Measurements from ENCODE around the gene ALOX12B. TPM values are rescaled to one million over a fixed set of nuclear protein-coding genes. Genes with fewer than 3 reads are reported as not detected.

Gene ALOX12B
- polyA plus RNA-seq, 3 donors from 2014 or later: 0.17 TPM; not detected in 2

- Mint-ChIP-seq H3K36me3 (peaks cover 0 to 3% (median 0%) of the 10 kb centered on the region in 3 donors), H3K4me3 (peak overlapping the region; percentile 79 to 100 (median 91)), H3K4me1 (peaks cover 73 to 86% of the 10 kb centered on the region in 2 donors), H3K9me3 (peaks cover 0 to 8% (median 0%) of the 10 kb centered on the region in 6 donors), H3K27me3 (ENCODE audit: low read depth in 3 of 3) (peaks cover 62 to 80% (median 71%) of the 10 kb centered on the region in 3 donors), H3K27ac (peak overlapping the region in 4 of 6 donors; percentile 20 to 41 (median 22))
- peak in 1 of 3 donors; percentile 30 for DNase-seq
These were observed 35.6 kb upstream of the ALOX12B start for GRCh38 chr17:8122924-8123694.

GRCh38 chr17:8122422-8122923 is 35.0 kb upstream of the ALOX12B start:
- Mint-ChIP-seq H3K27ac (peak overlapping the region in 1 of 6 donors; percentile 23), H3K4me3 (peak overlapping the region; percentile 79 to 100 (median 91)), H3K27me3 (ENCODE audit: low read depth in 3 of 3) (peaks cover 62 to 80% (median 71%) of the 10 kb centered on the region in 3 donors), H3K36me3 (peaks cover 0 to 3% (median 0%) of the 10 kb centered on the region in 3 donors), H3K9me3 (peaks cover 0 to 8% (median 0%) of the 10 kb centered on the region in 6 donors), H3K4me1 (peaks cover 79 to 92% of the 10 kb centered on the region in 2 donors)
- peak in 1 of 3 donors; percentile 3 for DNase-seq

GRCh38 chr17:8121681-8122421 is 34.3 kb upstream of the ALOX12B start:
- H3K36me3 Mint-ChIP-seq: peaks cover 0 to 3% (median 0%) of the 10 kb centered on the region in 3 donors
- peak overlapping the region; percentile 79 to 100 (median 91) for H3K4me3 Mint-ChIP-seq
- H3K4me1 Mint-ChIP-seq: peaks cover 74 to 89% of the 10 kb centered on the region in 2 donors
- peak in 2 of 3 donors; percentile 47 to 55 for DNase-seq
- peaks cover 0 to 8% (median 0%) of the 10 kb centered on the region in 6 donors for H3K9me3 Mint-ChIP-seq
- peaks cover 58 to 76% (median 69%) of the 10 kb centered on the region in 3 donors for H3K27me3 Mint-ChIP-seq (ENCODE audit: low read depth in 3 of 3)
- no peak overlapping the region for H3K27ac Mint-ChIP-seq

- peaks cover 74 to 84% of the 10 kb centered on the region in 2 donors for H3K4me1 Mint-ChIP-seq
- peak overlapping the region in 2 of 6 donors; percentile 96 to 99 for H3K27ac Mint-ChIP-seq
- peak overlapping the region; percentile 95 to 99 (median 97) for H3K4me3 Mint-ChIP-seq
- peaks cover 57 to 76% (median 70%) of the 10 kb centered on the region in 3 donors for H3K27me3 Mint-ChIP-seq (ENCODE audit: low read depth in 3 of 3)
- no peak for DNase-seq
- H3K9me3 Mint-ChIP-seq: peaks cover 0 to 8% (median 0%) of the 10 kb centered on the region in 6 donors
- H3K36me3 Mint-ChIP-seq: peaks cover 0 to 3% (median 0%) of the 10 kb centered on the region in 3 donors
These were observed 33.8 kb upstream of the ALOX12B start for GRCh38 chr17:8121407-8121680.

- DNase-seq: no peak
- H3K27me3 Mint-ChIP-seq (ENCODE audit: low read depth in 3 of 3): peaks cover 55 to 75% (median 69%) of the 10 kb centered on the region in 3 donors
- H3K4me1 Mint-ChIP-seq: peaks cover 70 to 78% of the 10 kb centered on the region in 2 donors
- peak overlapping the region; percentile 95 to 99 (median 97) for H3K4me3 Mint-ChIP-seq
- H3K27ac Mint-ChIP-seq: peak overlapping the region; percentile 78 to 99 (median 88)
- peaks cover 0 to 3% (median 0%) of the 10 kb centered on the region in 3 donors for H3K36me3 Mint-ChIP-seq
- H3K9me3 Mint-ChIP-seq: peaks cover 0 to 8% (median 0%) of the 10 kb centered on the region in 6 donors
These were observed 33.2 kb upstream of the ALOX12B start for GRCh38 chr17:8120520-8121406.

GRCh38 chr17:8119581-8120519 is 32.3 kb upstream of the ALOX12B start:
- H3K27me3 Mint-ChIP-seq (ENCODE audit: low read depth in 3 of 3): peaks cover 47 to 68% (median 62%) of the 10 kb centered on the region in 3 donors
- peaks cover 62 to 69% of the 10 kb centered on the region in 2 donors for H3K4me1 Mint-ChIP-seq
- peak; percentile 93 to 95 (median 94) for DNase-seq
- peaks cover 0 to 4% (median 3%) of the 10 kb centered on the region in 3 donors for H3K36me3 Mint-ChIP-seq
- H3K27ac Mint-ChIP-seq: peak overlapping the region; percentile 78 to 99 (median 88)
- H3K4me3 Mint-ChIP-seq: peak overlapping the region; percentile 95 to 99 (median 97)
- H3K9me3 Mint-ChIP-seq: peaks cover 0 to 8% (median 0%) of the 10 kb centered on the region in 6 donors

- H3K27me3 Mint-ChIP-seq (ENCODE audit: low read depth in 3 of 3): peaks cover 44 to 61% (median 60%) of the 10 kb centered on the region in 3 donors
- peak overlapping the region; percentile 95 to 99 (median 97) for H3K4me3 Mint-ChIP-seq
- peaks cover 53 to 60% of the 10 kb centered on the region in 2 donors for H3K4me1 Mint-ChIP-seq
- H3K27ac Mint-ChIP-seq: peak overlapping the region; percentile 92 to 99 (median 96)
- peak; percentile 87 to 90 (median 88) for DNase-seq
- peaks cover 0 to 6% (median 0%) of the 10 kb centered on the region in 6 donors for H3K9me3 Mint-ChIP-seq
- H3K36me3 Mint-ChIP-seq: peaks cover 0 to 4% (median 3%) of the 10 kb centered on the region in 3 donors
These were observed 31.5 kb upstream of the ALOX12B start for GRCh38 chr17:8118769-8119580.

- Mint-ChIP-seq H3K4me1 (peaks cover 46 to 52% of the 10 kb centered on the region in 2 donors), H3K27me3 (ENCODE audit: low read depth in 3 of 3) (peaks cover 38 to 59% (median 58%) of the 10 kb centered on the region in 3 donors), H3K27ac (peak within 1 kb of the TSS; percentile 92 to 99 (median 96)), H3K36me3 (peaks cover 0 to 4% (median 3%) of the 10 kb centered on the region in 3 donors), H3K9me3 (peaks cover 0 to 6% (median 0%) of the 10 kb centered on the region in 6 donors), H3K4me3 (peak within 1 kb of the TSS; percentile 95 to 99 (median 97))
- DNase-seq: peak in 2 of 3 donors; percentile 7 to 45
These were observed 30.7 kb upstream of the ALOX12B start, which contains the start of gene ALOXE3 for GRCh38 chr17:8117980-8118768. Gene ALOXE3, minus strand, starts transcription at chr17:8118514. Its CDS starts 524 bp downstream, at chr17:8117990.

GRCh38 chr17:8117367-8117979 is 30.0 kb upstream of the ALOX12B start:
- Mint-ChIP-seq H3K9me3 (peaks cover 0 to 6% (median 0%) of the 10 kb centered on the region in 6 donors), H3K27me3 (ENCODE audit: low read depth in 3 of 3) (peaks cover 36 to 59% (median 53%) of the 10 kb centered on the region in 3 donors), H3K4me1 (peaks cover 39 to 45% of the 10 kb centered on the region in 2 donors), H3K36me3 (peaks cover 0 to 4% (median 3%) of the 10 kb centered on the region in 3 donors), H3K27ac (peak overlapping the region in 1 of 6 donors; percentile 96), H3K4me3 (peak overlapping the region; percentile 95 to 99 (median 97))
- DNase-seq: peak in 1 of 3 donors; percentile 5

GRCh38 chr17:8116776-8117175 is 29.3 kb upstream of the ALOX12B start:
- Mint-ChIP-seq H3K27me3 (ENCODE audit: low read depth in 3 of 3) (peaks cover 36 to 59% (median 49%) of the 10 kb centered on the region in 3 donors), H3K4me3 (peak overlapping the region in 2 of 5 donors; percentile 14 to 97), H3K4me1 (peaks cover 37 to 42% of the 10 kb centered on the region in 2 donors), H3K9me3 (peaks cover 0 to 6% (median 0%) of the 10 kb centered on the region in 6 donors), H3K36me3 (peaks cover 0 to 4% (median 3%) of the 10 kb centered on the region in 3 donors), H3K27ac (no peak overlapping the region)
- DNase-seq: no peak
